OCI-LY7 (cell line): Measurements from ENCODE around the gene C16orf46. TPM values are rescaled to one million over a fixed set of nuclear protein-coding genes. Genes with fewer than 3 reads are reported as not detected.

Experiments
- BruUV-seq: library from RNA; stranded (reverse); fragments of 400-500 nt; replicated peaks from 2 replicates; lab custom pipeline; 2021; lab: Mats Ljungman, UMichigan
- CTCF ChIA-PET: fragments of 300-600 bp; sonication (Branson Sonifier 250); formaldehyde crosslinking; loops from one replicate; lab custom pipeline; 2022; ENCODE audit warnings: antibody characterized with exemption; ENCODE audit not compliant: unreplicated experiment; lab: Charles Lee
- POLR2A ChIA-PET: fragments of 300-600 bp; sonication (Branson Sonifier 250); formaldehyde crosslinking; loops from one replicate; lab custom pipeline; 2022; ENCODE audit warnings: antibody characterized with exemption; lab: Charles Lee
- DNase-seq: peaks from one replicate; pipeline ENCODE4 v3.0.0-alpha.2; 2015; ENCODE audit warnings: low spot score
- H2AFZ ChIP-seq: fragments of 200-600 bp; sonication (generic), shearing (Covaris generic); 2 replicates; pipeline ENCODE4 v1.6.1; 2014; ENCODE audit warnings: mild to moderate bottlenecking, antibody characterized with exemption, low read length, moderate library complexity
- H3K27ac ChIP-seq: fragments of 200-600 bp; sonication (generic); 2 replicates; pipeline ENCODE4 v1.5.1; 2014; ENCODE audit warnings: mixed run types, low read depth, mild to moderate bottlenecking, moderate library complexity, low read length, inconsistent platforms; ENCODE audit not compliant: poor library complexity, severe bottlenecking
- H3K36me3 ChIP-seq: fragments of 200-600 bp; sonication (generic); 2 replicates; pipeline ENCODE4 v1.6.1; 2014; ENCODE audit warnings: mild to moderate bottlenecking, antibody characterized with exemption, low read length, moderate library complexity, mixed read lengths; ENCODE audit not compliant: insufficient read depth
- H3K4me1 ChIP-seq: fragments of 200-600 bp; sonication (generic); 2 replicates; pipeline ENCODE4 v1.5.1; 2014; ENCODE audit warnings: mild to moderate bottlenecking, low read length; ENCODE audit not compliant: insufficient read depth, poor library complexity, severe bottlenecking
- H3K4me2 ChIP-seq: fragments of 200-600 bp; sonication (generic); 2 replicates; pipeline ENCODE4 v1.6.1; 2014; ENCODE audit warnings: mild to moderate bottlenecking, low read length
- H3K4me3 ChIP-seq: fragments of 200-600 bp; sonication (generic); 2 replicates; pipeline ENCODE4 v1.5.1; 2014; ENCODE audit warnings: mild to moderate bottlenecking, low read depth, low read length; ENCODE audit not compliant: poor library complexity, severe bottlenecking
- H3K79me2 ChIP-seq: fragments of 200-600 bp; sonication (generic); 2 replicates; pipeline ENCODE4 v1.6.1; 2016; ENCODE audit warnings: low read depth, mild to moderate bottlenecking, low read length, moderate library complexity, mixed read lengths; ENCODE audit not compliant: insufficient read depth
- H3K9me2 ChIP-seq: fragments of 200-600 bp; sonication (generic); 2 replicates; pipeline ENCODE4 v1.6.1; 2016; ENCODE audit warnings: mild to moderate bottlenecking, low read length, mixed read lengths; ENCODE audit not compliant: insufficient read depth
- H3K9me3 ChIP-seq: fragments of 200-600 bp; sonication (generic); 2 replicates; pipeline ENCODE4 v1.6.1; 2014; ENCODE audit warnings: mild to moderate bottlenecking, mixed run types, low read length, mixed read lengths
- H4K20me1 ChIP-seq: fragments of 200-600 bp; sonication (generic); 2 replicates; pipeline ENCODE4 v1.6.1; 2014; ENCODE audit warnings: mild to moderate bottlenecking, antibody characterized with exemption, low read length, moderate library complexity, mixed read lengths; ENCODE audit not compliant: insufficient read depth
- EZH2phosphoT487 ChIP-seq: fragments of 200-600 bp; sonication (generic); IDR thresholded peaks from 2 replicates; pipeline ENCODE4 v1.6.1; 2018; ENCODE audit warnings: low read depth, borderline replicate concordance, mild to moderate bottlenecking, mixed run types, antibody characterized with exemption, low read length, moderate library complexity, mixed read lengths
- intact Hi-C: fragments of 100-400 bp; cut with micrococcal nuclease; formaldehyde crosslinking; loops from one replicate; pipeline ENCODE4 v1.10.0; 2022; ENCODE audit not compliant: unreplicated experiment
- total RNA-seq, 2 experiments: library from RNA; depleted of rRNA in 1 of 2; stranded (reverse); fragments of >200 nt in 1 of 2; shearing (Covaris generic) in 1 of 2; gene quantifications; 2 replicates each; pipeline ENCODE4 v1.2.3, GENCODE V29; 2014 to 2022
- TF ChIP-seq, protein P1 (sequence below): fragments of 200-600 bp; sonication (generic); conservative IDR thresholded peaks from 2 replicates; pipeline ENCODE4 v1.5.1; 2014; ENCODE audit warnings: mild to moderate bottlenecking, antibody characterized with exemption, low read length, moderate library complexity, mixed read lengths

Gene C16orf46
- total RNA-seq, 2 experiments from 2014 or later: 0.69 to 1.2 TPM

DNA sequence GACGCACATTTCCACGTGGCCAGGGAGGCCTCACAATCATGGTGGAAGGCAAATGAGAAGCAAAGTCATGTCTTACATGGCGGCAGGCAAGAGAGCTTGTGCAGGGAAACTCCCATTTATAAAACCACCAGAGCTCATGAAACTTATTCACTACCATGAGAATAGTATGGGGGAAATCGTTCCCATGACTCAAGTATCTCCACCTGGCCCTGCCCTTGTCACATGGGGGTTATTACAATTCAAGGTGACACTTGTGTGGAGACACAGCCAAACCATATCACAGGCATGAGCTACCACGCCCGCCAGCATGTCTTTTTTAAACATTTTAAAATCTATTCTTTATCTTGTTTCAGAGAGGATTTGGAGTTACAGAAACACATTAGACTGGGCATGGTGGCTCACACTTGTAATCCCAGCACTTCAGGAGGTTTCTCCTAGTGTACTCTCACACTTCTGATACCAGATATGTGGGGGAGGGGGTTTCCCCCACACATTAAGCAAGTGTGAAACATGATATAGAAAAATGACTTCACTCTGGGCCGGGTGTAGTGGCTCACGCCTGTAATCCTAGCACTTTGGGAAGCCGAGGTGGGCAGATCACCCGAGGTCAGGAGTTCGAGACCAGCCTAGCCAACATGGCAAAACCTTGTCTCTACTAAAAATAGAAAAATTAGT is 47.0 kb downstream of the C16orf46 start:
- POLR2A ChIA-PET: interaction anchor here (0.9 kb wide), 1 partner anchor 10 kb away, joined by 3 read pairs; no protein-coding TSS in a partner anchor
- intact Hi-C loops: loop anchor here (10.0 kb wide), 1 partner anchor 185 kb away; no protein-coding TSS in a partner anchor
- TF ChIP-seq EZH2phosphoT487: no peak
- TF ChIP-seq, protein P1, sequence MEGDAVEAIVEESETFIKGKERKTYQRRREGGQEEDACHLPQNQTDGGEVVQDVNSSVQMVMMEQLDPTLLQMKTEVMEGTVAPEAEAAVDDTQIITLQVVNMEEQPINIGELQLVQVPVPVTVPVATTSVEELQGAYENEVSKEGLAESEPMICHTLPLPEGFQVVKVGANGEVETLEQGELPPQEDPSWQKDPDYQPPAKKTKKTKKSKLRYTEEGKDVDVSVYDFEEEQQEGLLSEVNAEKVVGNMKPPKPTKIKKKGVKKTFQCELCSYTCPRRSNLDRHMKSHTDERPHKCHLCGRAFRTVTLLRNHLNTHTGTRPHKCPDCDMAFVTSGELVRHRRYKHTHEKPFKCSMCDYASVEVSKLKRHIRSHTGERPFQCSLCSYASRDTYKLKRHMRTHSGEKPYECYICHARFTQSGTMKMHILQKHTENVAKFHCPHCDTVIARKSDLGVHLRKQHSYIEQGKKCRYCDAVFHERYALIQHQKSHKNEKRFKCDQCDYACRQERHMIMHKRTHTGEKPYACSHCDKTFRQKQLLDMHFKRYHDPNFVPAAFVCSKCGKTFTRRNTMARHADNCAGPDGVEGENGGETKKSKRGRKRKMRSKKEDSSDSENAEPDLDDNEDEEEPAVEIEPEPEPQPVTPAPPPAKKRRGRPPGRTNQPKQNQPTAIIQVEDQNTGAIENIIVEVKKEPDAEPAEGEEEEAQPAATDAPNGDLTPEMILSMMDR: no peak

GRCh38 chr16:81026429-81026828 is 50.6 kb downstream of the C16orf46 start:
- TF ChIP-seq EZH2phosphoT487: no peak
- TF ChIP-seq, protein P1: no peak
- POLR2A ChIA-PET: no interaction called here
- Histone ChIP-seq H3K4me1 (no peaks in the 10 kb centered on the region), H3K79me2 (no peaks in the 10 kb centered on the region), H3K4me2 (no peak overlapping the region), H3K36me3 (peaks cover 93% of the 10 kb centered on the region), H3K9me2 (no peaks in the 10 kb centered on the region), H3K4me3 (no peak overlapping the region), H3K27ac (no peak overlapping the region), H3K9me3 (no peaks in the 10 kb centered on the region), H4K20me1 (no peaks in the 10 kb centered on the region), H2AFZ (no peak overlapping the region)
- CTCF ChIA-PET: no interaction called here
- intact Hi-C loops: no loop called here
- DNase-seq: no peak
- BruUV-seq: no TSS peak

More for the DNA sequence above, 47.0 kb downstream of the C16orf46 start:
- Histone ChIP-seq H3K9me2 (no peaks in the 10 kb centered on the region), H3K4me1 (no peaks in the 10 kb centered on the region), H4K20me1 (no peaks in the 10 kb centered on the region), H3K27ac (no peak overlapping the region), H3K79me2 (no peaks in the 10 kb centered on the region), H3K4me3 (no peak overlapping the region), H3K9me3 (no peaks in the 10 kb centered on the region), H3K36me3 (peaks cover 70% of the 10 kb centered on the region), H3K4me2 (no peak overlapping the region), H2AFZ (no peak overlapping the region)
- no peak for DNase-seq
- no TSS peak for BruUV-seq
- CTCF ChIA-PET: no interaction called here

GRCh38 chr16:81018496-81018895 is 58.5 kb downstream of the C16orf46 start:
- Histone ChIP-seq H3K27ac (no peak overlapping the region), H3K4me3 (no peak overlapping the region), H3K79me2 (no peaks in the 10 kb centered on the region), H2AFZ (no peak overlapping the region), H3K9me3 (no peaks in the 10 kb centered on the region), H3K36me3 (peaks cover 99% of the 10 kb centered on the region), H3K4me2 (no peak overlapping the region), H4K20me1 (no peaks in the 10 kb centered on the region), H3K9me2 (no peaks in the 10 kb centered on the region), H3K4me1 (no peaks in the 10 kb centered on the region)
- ChIA-PET CTCF (no interaction called here), POLR2A (interaction anchor here (1.1 to 1.3 kb wide), 3 partner anchors 8 to 54 kb away, joined by 3 to 4 read pairs (median 3); no protein-coding TSS in a partner anchor)
- BruUV-seq: no TSS peak
- intact Hi-C loops: no loop called here
- no peak for DNase-seq
- TF ChIP-seq, protein P1: no peak
- no peak for TF ChIP-seq EZH2phosphoT487
